IPS-18c (cell line): ENCODE results near the gene MEF2B.
"Not testable (repeated sequence)": the region's sequence is repeated elsewhere in the genome, so short reads cannot be mapped to it uniquely, and the experiment has no call there.

Experiments
- H3K4me3 ChIP-seq: 2 replicates; pipeline ENCODE4 v1.7.0; 2013; ENCODE audit warnings: low read depth, mild to moderate bottlenecking, low read length, moderate library complexity; ENCODE audit not compliant: insufficient read depth
- H3K9me3 ChIP-seq: one replicate; pipeline ENCODE4 v1.6.1; 2013; ENCODE audit warnings: mild to moderate bottlenecking, low read length, moderate library complexity; ENCODE audit not compliant: control insufficient read depth, insufficient read depth

The MEF2B gene

DNA sequence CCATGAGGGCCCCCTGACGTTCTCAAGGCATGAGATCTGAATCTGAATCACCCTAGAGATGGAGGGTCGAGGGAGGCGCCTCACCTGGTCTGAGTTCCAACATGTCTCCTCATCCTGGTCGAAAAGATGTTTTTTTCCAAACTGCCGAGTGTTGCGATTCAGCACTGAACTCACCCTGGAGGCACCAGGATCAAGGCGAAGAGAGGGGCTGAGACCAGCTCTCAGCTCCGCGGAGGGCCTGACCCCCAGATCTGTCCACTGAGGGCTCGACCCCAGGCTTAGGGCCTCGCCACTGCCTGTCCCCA lies 32.6 kb upstream of the MEF2B start:
- H3K4me3 ChIP-seq, result peak overlapping the region; percentile 85

GRCh38 chr19:19201697-19202630 lies 31.9 kb upstream of the MEF2B start:
- no peaks in the 10 kb centered on the region for H3K9me3 ChIP-seq
- H3K4me3 ChIP-seq, result peak overlapping the region; percentile 85

More for the DNA sequence above, 32.6 kb upstream of the MEF2B start:
- no peaks in the 10 kb centered on the region for H3K9me3 ChIP-seq

DNA sequence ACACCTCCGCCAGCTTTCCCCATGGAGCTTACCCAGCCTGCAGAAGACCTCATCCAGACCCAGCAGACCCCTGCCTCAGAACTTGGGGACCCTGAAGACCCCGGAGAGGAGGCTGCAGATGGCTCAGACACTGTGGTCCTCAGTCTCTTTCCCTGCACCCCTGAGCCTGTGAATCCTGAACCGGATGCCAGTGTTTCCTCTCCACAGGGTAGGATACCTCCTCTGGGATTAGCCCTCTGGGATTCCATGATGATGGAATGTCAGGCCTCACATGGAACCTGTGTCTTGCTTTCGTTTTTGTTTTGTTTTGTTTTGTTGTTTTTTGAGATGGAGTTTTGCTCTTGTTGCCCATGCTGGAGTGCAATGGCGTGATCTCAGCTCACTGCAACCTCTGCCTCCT lies 23.9 kb upstream of the MEF2B start:
- Histone ChIP-seq H3K9me3 (no peaks in the 10 kb centered on the region), H3K4me3 (no peak overlapping the region)

DNA sequence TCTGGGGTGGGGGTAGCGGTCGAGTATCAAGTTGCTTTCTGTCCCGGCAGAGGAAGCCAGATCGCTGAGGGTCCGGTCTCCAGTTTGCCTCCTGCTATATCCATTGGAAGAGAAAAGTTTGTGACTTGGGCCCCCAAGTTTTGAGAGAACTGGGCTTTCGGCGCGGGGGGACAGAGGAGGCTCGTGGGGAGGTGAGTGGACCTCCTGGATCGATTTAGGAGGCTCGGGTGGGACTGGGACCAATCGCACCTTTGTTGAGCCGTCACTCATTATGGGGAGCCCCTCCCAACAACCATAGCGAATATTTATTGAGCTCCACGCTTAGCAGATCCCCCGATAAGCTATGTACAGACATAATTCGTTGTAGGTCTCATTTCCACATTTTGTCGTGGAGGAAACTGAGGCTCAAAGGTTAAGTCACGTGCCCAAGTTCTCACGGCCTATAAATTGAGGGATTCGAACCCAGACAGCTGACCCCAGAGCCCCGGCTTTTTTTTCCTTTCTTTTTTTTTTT lies 22.9 kb upstream of the MEF2B start:
- peak overlapping the region; percentile 91 for H3K4me3 ChIP-seq
- H3K9me3 ChIP-seq, result no peaks in the 10 kb centered on the region

GRCh38 chr19:19192078-19192882 lies 22.2 kb upstream of the MEF2B start, which contains the start of the genes BORCS8 and RFXANK:
TSS of gene BORCS8 (minus strand) at chr19:19192152. CDS start at chr19:19192117, 35 bp downstream.
TSS of gene RFXANK (plus strand) at chr19:19192258. CDS start at chr19:19193947, 1,689 bp downstream.
- H3K4me3 ChIP-seq, result peak within 1 kb of the TSS; percentile 99
- H3K9me3 ChIP-seq, result no peaks in the 10 kb centered on the region

GRCh38 chr19:19191768-19192077 lies 21.7 kb upstream of the MEF2B start:
- Histone ChIP-seq H3K4me3 (peak overlapping the region; percentile 99), H3K9me3 (no peaks in the 10 kb centered on the region)

- no peak overlapping the region for H3K4me3 ChIP-seq
- no peaks in the 10 kb centered on the region for H3K9me3 ChIP-seq
Observed at GRCh38 chr19:19186742-19187141, 16.7 kb upstream of the MEF2B start.

GRCh38 chr19:19185853-19186740 lies 16.0 kb upstream of the MEF2B start:
- Histone ChIP-seq H3K9me3 (no peaks in the 10 kb centered on the region), H3K4me3 (no peak overlapping the region)

DNA sequence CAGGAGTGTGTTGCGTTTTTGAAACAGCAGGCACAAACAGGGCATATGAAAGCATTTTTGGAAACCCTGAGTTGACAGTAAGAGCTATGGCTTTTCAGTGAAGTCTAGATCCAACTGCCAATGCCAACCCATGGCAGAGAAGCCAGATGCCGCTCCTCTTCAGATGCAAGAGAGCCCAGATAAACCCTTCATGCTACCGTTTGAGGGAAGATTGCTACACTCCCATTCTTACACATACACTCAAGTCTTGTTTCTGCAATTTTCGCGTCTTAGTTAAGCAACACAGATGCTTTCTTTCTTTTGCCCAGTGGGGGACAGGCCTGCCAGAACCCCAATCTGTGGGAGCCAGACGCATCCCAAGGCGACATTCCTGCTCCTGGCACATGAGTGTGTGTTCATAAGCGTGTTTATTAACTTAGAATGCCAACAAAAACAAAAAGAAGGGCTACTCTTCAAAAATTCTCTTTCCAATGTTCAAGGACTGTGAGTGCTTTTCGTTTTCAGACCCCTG lies 11.5 kb upstream of the MEF2B start:
- Histone ChIP-seq H3K9me3 (no peaks in the 10 kb centered on the region), H3K4me3 (no peak overlapping the region)

DNA sequence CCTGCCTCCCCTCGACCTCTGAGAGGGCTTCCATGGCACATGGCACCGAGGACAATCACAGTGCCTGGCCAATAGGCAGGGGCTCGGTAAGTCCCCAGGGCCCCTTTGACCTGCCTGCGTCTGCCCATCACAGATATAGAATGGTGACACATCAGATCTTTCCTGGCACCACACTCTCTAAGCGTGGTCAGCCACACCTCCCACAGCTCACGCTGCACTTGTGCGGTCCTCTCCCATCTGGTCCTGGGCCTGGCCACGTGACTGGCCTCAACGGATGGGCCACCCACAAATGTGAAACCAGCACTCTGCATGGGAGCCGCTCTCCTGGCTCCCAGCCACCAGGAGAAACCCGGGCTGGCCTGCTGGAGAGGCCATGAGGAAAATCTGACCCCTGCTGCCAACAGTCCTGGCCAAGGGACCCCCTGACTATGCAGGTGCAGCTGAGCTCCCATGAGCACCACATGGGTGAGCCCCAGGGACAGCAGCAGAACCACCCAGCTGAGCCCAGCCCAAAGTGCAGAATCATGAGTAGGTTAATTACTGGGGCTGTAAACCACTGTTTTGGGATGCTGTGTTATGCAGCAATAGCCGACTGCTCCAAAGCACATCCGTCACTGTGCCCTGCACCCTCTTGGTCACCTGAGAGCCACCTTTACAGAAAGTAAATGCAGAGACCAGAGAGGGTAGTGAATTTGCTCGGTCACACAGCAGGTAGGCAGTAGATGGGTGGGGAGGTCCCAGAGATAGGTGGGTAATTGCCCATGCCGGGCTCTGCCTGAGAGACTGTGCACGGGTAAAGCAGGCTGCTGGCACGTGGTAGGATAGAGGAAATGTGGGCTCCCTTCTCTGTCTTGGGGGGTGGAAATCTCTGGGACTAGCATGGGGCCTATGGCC lies 9.7 kb upstream of the MEF2B start:
- Histone ChIP-seq H3K9me3 (no peaks in the 10 kb centered on the region), H3K4me3 (no peak overlapping the region)

DNA sequence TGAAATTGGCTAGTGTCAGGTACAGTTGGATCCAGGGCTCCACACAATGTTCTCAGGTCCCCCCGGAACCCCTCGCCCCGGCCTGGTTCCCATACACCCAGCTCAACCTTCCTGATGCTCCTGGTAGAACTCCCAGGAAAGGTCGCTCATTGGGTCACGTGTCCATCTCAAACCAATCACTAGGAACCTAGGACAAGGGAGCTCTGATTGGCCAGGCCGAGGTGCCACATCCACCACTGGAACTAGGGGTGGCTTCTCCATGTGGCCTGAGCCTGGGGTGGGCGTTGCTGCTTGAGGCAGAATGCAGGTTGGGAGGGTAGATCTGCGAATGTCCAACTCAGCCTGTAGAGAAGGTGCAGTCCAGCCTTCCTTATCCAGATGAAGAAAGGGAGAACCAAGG lies 6.9 kb upstream of the MEF2B start:
- Histone ChIP-seq H3K9me3 (no peaks in the 10 kb centered on the region), H3K4me3 (no peak overlapping the region)

GRCh38 chr19:19173243-19173642 lies 3.2 kb upstream of the MEF2B start:
- H3K4me3 ChIP-seq, H3K9me3 ChIP-seq: not testable (repeated sequence)

DNA sequence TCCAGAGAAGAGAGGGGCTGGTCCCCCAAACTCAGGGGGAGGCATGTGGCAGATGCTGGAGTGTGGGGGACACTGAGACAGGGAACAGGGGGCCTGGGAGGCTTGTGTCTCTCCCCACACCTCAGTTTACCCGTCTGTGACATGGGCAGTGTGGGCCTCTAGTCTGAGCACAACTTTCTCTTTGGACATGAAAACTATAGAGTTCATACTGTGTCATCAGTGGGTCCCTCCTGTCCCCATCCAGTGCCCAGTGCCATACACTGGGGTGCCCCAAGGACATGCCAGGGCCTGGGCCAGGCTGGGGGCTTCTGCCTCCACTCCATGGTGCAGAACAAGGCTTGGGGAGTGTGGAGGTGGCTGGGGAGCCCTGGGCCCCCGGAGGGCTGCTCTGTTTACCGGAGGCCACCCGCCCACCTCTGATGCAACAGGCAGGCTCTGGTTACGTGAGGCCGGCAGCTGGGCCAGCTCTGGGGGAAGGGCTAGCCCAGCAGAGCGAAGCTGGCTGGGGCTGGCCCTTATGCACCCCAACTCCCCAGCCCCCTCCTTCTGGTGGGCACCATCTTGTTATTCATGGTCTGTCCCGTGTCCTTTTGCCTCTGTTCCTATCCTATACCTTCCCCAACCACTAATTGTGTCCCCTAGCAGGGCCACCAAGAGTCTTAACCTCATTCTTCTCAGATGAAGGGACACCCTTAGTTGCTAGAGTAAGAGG lies 1.9 kb upstream of the MEF2B start:
- no peaks in the 10 kb centered on the region for H3K9me3 ChIP-seq
- H3K4me3 ChIP-seq, result no peak overlapping the region

- Histone ChIP-seq H3K9me3 (no peaks in the 10 kb centered on the region), H3K4me3 (0 out of 2 replicates have a peak overlapping the region, but pooled peaks have one; percentile 40)
Observed at GRCh38 chr19:19170873-19171672, 1.0 kb upstream of the MEF2B start.
